ENCODE data around the gene RFX5. TPM values are rescaled to one million over a fixed set of nuclear protein-coding genes. Genes with fewer than 3 reads are reported as not detected.

The RFX5 gene
- 33.9 and 47.4 TPM in 2 replicates for total RNA-seq

GRCh38 chr1:151346769-151347522, at the start of gene RFX5:
RFX5 (minus strand) TSS chr1:151347252; CDS start chr1:151346320, 932 bp downstream.

GRCh38 chr1:151372058-151372934, 25.2 kb upstream of the RFX5 start, which contains the start of gene SELENBP1:
SELENBP1 (minus strand) TSS chr1:151372705; CDS start chr1:151372641, 64 bp downstream.

GRCh38 chr1:151327223-151327902, 19.7 kb downstream of the RFX5 start, which contains the start of gene PI4KB:
PI4KB (minus strand) TSS chr1:151327416; CDS start chr1:151316481, 10,935 bp downstream.

Other genes with a start within 250 kb of the RFX5 start
- gene SEMA6C, start 200.6 kb downstream of the RFX5 start, total RNA-seq, result 1.1 and 1.3 TPM in 2 replicates
- not detected in 2 replicates for gene TNFAIP8L2, start 190.6 kb downstream of the RFX5 start, total RNA-seq
- gene LYSMD1, start 181.3 kb downstream of the RFX5 start, total RNA-seq, result 3.9 and 6.7 TPM in 2 replicates
- 20.1 and 25.7 TPM in 2 replicates for gene SCNM1, start 181.1 kb downstream of the RFX5 start, total RNA-seq
- gene TMOD4, start 171.3 kb downstream of the RFX5 start, total RNA-seq, result 0.19 TPM in 1 of 2 replicates, not detected in the other
- 37.2 and 53.1 TPM in 2 replicates for gene VPS72, start 157.1 kb downstream of the RFX5 start, total RNA-seq
- gene PIP5K1A, start 148.7 kb downstream of the RFX5 start, total RNA-seq, result 54.7 and 58.3 TPM in 2 replicates
- 194 and 281 TPM in 2 replicates for gene PSMD4, start 92.5 kb downstream of the RFX5 start, total RNA-seq
- gene ZNF687, start 65.0 kb downstream of the RFX5 start, total RNA-seq, result 7.1 and 7.6 TPM in 2 replicates
- gene PI4KB, start 19.8 kb downstream of the RFX5 start, total RNA-seq, result 42.0 and 95.1 TPM in 2 replicates
- 18.8 and 19.7 TPM in 2 replicates for gene SELENBP1, start 25.5 kb upstream of the RFX5 start, total RNA-seq
- 311 and 442 TPM in 2 replicates for gene PSMB4, start 52.3 kb upstream of the RFX5 start, total RNA-seq
- gene POGZ, start 112.2 kb upstream of the RFX5 start, total RNA-seq, result 10.5 and 12.4 TPM in 2 replicates
- gene CGN, start 164.1 kb upstream of the RFX5 start, total RNA-seq, result under 0.01 and 0.19 TPM in 2 replicates
- gene TUFT1, start 193.1 kb upstream of the RFX5 start, total RNA-seq, result 7.7 and 11.3 TPM in 2 replicates